OCI-LY1 (cell line): Measurements from ENCODE around the gene FEM1A.

ENCODE experiments used
- H2AFZ ChIP-seq: fragments of 200-600 bp; sonication (generic), shearing (Covaris generic); 2 replicates; pipeline ENCODE4 v1.6.0; 2014; ENCODE audit warnings: antibody characterized with exemption, mild to moderate bottlenecking, low read length
- H3F3A ChIP-seq: fragments of 200-600 bp; sonication (generic), shearing (Covaris generic); 2 replicates; pipeline ENCODE4 v1.6.0; 2014; ENCODE audit warnings: mild to moderate bottlenecking, antibody characterized with exemption, low read length, moderate library complexity; ENCODE audit not compliant: insufficient read depth
- H3K27ac ChIP-seq: fragments of 200-600 bp; sonication (generic); 2 replicates; pipeline ENCODE4 v1.5.1; 2014; ENCODE audit warnings: low read length, mixed run types, mild to moderate bottlenecking, low read depth; ENCODE audit not compliant: poor library complexity, severe bottlenecking
- H3K27me3 ChIP-seq: fragments of 200-600 bp; sonication (generic); 2 replicates; pipeline ENCODE4 v1.6.0; 2014; ENCODE audit warnings: antibody characterized with exemption, mild to moderate bottlenecking, low read length, moderate library complexity; ENCODE audit not compliant: insufficient read depth
- H3K36me3 ChIP-seq: fragments of 200-600 bp; sonication (generic); 2 replicates; pipeline ENCODE4 v1.6.1; 2014; ENCODE audit warnings: mild to moderate bottlenecking, antibody characterized with exemption, low read length, moderate library complexity, mixed read lengths; ENCODE audit not compliant: insufficient read depth
- H3K4me1 ChIP-seq: fragments of 200-600 bp; sonication (generic); 2 replicates; pipeline ENCODE4 v1.5.1; 2014; ENCODE audit warnings: mild to moderate bottlenecking, low read length, moderate library complexity; ENCODE audit not compliant: insufficient read depth, severe bottlenecking
- H3K4me2 ChIP-seq: fragments of 200-600 bp; sonication (generic), shearing (Covaris generic); 2 replicates; pipeline ENCODE4 v1.6.1; 2014; ENCODE audit warnings: low read length
- H3K4me3 ChIP-seq: fragments of 200-600 bp; sonication (generic); 2 replicates; pipeline ENCODE4 v1.5.1; 2014; ENCODE audit warnings: low read length, low read depth, mild to moderate bottlenecking, mixed read lengths; ENCODE audit not compliant: poor library complexity, severe bottlenecking
- H3K79me2 ChIP-seq: fragments of 200-600 bp; shearing (Covaris generic); 2 replicates; pipeline ENCODE4 v1.6.1; 2016; ENCODE audit warnings: mixed run types, low read length, mixed read lengths; ENCODE audit not compliant: insufficient read depth
- H3K9ac ChIP-seq: fragments of 200-600 bp; sonication (generic), shearing (Covaris generic); 2 replicates; pipeline ENCODE4 v1.6.1; 2014; ENCODE audit warnings: mild to moderate bottlenecking, low read length, mixed read lengths
- H3K9me2 ChIP-seq: fragments of 200-600 bp; sonication (generic), shearing (Covaris generic); 2 replicates; pipeline ENCODE4 v1.6.1; 2014; ENCODE audit warnings: low read depth, mild to moderate bottlenecking, low read length, mixed read lengths
- H3K9me3 ChIP-seq: fragments of 200-600 bp; shearing (Covaris generic); 2 replicates; pipeline ENCODE4 v1.6.1; 2014; ENCODE audit warnings: low read length, mixed read lengths
- H4K20me1 ChIP-seq: fragments of 200-600 bp; sonication (generic), shearing (Covaris generic); 2 replicates; pipeline ENCODE4 v1.6.0; 2016; ENCODE audit warnings: mild to moderate bottlenecking, low read length; ENCODE audit not compliant: insufficient read depth
- EZH2 ChIP-seq: fragments of 200-600 bp; sonication (generic), shearing (Covaris generic); IDR thresholded peaks from 2 replicates; pipeline ENCODE4 v1.8.0; 2017; ENCODE audit warnings: borderline replicate concordance, mixed run types, mild to moderate bottlenecking, antibody characterized with exemption, low read length, moderate library complexity, mixed read lengths
- TF ChIP-seq, protein P1 (sequence below): fragments of 200-600 bp; sonication (generic), shearing (Covaris generic); IDR thresholded peaks from 2 replicates; pipeline ENCODE4 v1.5.1; 2017; ENCODE audit warnings: mild to moderate bottlenecking, antibody characterized with exemption, low read length, moderate library complexity, mixed read lengths

FEM1A gene

DNA sequence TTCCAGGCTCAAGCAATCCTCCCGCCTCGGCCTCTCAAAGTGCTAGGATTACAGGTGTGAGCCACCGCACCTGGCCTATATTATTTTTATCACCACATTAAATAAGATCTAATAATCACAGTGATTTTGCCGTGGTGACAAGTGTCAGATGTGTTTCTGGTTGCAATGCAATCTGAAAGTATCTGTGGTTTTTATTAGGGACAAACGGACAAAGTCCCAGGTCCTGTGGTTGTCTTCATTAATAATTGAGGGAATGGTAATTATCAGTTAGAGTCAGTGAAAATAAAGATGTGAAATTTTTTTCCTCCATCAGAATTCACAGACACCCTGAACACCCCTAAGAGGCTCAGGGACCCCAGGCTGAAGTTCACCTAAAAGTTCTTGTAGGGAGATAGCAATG, 41.2 kb downstream of the FEM1A start:
- H3K4me1 ChIP-seq = peaks cover 28% of the 10 kb centered on the region
- H3K36me3 ChIP-seq = peaks cover 4% of the 10 kb centered on the region; the same call in 1 of the 2 replicates
- no peaks in the 10 kb centered on the region for H3K9me2 ChIP-seq
- H3K4me2 ChIP-seq = no peak overlapping the region
- H3K27me3 ChIP-seq = no peaks in the 10 kb centered on the region
- H3K79me2 ChIP-seq = peaks cover 16% of the 10 kb centered on the region; the same call in 1 of the 2 replicates
- H3K9me3 ChIP-seq = no peaks in the 10 kb centered on the region
- no peak overlapping the region for H3K27ac ChIP-seq
- no peak overlapping the region for H2AFZ ChIP-seq
- TF ChIP-seq, protein P1, sequence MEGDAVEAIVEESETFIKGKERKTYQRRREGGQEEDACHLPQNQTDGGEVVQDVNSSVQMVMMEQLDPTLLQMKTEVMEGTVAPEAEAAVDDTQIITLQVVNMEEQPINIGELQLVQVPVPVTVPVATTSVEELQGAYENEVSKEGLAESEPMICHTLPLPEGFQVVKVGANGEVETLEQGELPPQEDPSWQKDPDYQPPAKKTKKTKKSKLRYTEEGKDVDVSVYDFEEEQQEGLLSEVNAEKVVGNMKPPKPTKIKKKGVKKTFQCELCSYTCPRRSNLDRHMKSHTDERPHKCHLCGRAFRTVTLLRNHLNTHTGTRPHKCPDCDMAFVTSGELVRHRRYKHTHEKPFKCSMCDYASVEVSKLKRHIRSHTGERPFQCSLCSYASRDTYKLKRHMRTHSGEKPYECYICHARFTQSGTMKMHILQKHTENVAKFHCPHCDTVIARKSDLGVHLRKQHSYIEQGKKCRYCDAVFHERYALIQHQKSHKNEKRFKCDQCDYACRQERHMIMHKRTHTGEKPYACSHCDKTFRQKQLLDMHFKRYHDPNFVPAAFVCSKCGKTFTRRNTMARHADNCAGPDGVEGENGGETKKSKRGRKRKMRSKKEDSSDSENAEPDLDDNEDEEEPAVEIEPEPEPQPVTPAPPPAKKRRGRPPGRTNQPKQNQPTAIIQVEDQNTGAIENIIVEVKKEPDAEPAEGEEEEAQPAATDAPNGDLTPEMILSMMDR = no peak
- TF ChIP-seq EZH2 = no peak
- H3K9ac ChIP-seq = no peak overlapping the region
- no peaks in the 10 kb centered on the region for H4K20me1 ChIP-seq
- no peak overlapping the region for H3K4me3 ChIP-seq
- H3F3A ChIP-seq = no peaks in the 10 kb centered on the region

DNA sequence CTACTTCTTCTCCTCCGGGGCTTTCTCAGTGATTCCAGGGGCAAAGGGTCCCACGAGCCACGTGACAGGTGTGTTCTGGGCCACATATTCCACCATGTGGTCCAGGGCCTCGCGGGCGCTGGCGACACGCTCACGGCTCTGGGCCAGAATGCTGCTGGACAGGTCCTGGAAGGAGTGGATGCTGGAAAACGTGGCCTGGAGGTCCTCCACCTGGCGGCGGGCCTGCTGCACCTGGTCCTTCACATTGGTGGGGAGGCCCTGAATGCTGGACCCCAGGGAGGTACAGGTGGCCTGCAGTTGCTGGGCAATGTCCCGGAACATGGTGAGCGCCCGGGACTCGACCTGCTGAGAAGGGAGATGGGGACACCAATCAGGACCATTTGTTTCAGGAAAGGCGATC, 47.7 kb downstream of the FEM1A start:
- TF ChIP-seq, protein P1 = no peak
- no peak for TF ChIP-seq EZH2
- Histone ChIP-seq H3K27me3 (no peaks in the 10 kb centered on the region), H3K4me2 (no peak overlapping the region), H3F3A (no peaks in the 10 kb centered on the region), H3K9me2 (no peaks in the 10 kb centered on the region), H2AFZ (no peak overlapping the region), H3K27ac (no peak overlapping the region), H3K9me3 (no peaks in the 10 kb centered on the region), H3K9ac (no peak overlapping the region), H3K4me1 (no peaks in the 10 kb centered on the region), H3K4me3 (no peak overlapping the region), H4K20me1 (no peaks in the 10 kb centered on the region), H3K79me2 (no peaks in the 10 kb centered on the region), H3K36me3 (peaks cover 35% of the 10 kb centered on the region)

DNA sequence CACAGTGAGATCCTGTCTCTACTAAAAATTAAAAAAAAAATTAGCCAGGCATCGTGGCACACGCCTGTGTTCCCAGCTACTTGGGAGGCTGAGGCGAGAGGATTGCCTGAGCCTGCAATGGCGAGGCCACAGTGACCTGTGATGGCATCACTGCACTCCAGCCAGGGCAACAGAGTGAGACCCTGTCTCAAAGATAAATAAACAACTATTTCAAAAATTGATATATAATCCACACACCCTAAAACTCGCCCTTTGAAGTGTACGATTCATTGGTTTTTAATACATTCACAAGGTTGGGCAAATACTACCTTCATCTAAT, 52.1 kb downstream of the FEM1A start:
- H3K4me1 ChIP-seq = peaks cover under 1% of the 10 kb centered on the region
- H2AFZ ChIP-seq = no peak overlapping the region
- H3K9me2 ChIP-seq = no peaks in the 10 kb centered on the region
- H3K27me3 ChIP-seq = no peaks in the 10 kb centered on the region
- no peaks in the 10 kb centered on the region for H3K9me3 ChIP-seq
- H3K79me2 ChIP-seq = no peaks in the 10 kb centered on the region
- no peak for TF ChIP-seq EZH2
- TF ChIP-seq, protein P1 = no peak
- no peak overlapping the region for H3K9ac ChIP-seq
- no peaks in the 10 kb centered on the region for H4K20me1 ChIP-seq
- H3K36me3 ChIP-seq = peaks cover 48% of the 10 kb centered on the region
- no peak overlapping the region for H3K4me2 ChIP-seq
- H3K4me3 ChIP-seq = no peak overlapping the region
- H3F3A ChIP-seq = no peaks in the 10 kb centered on the region
- H3K27ac ChIP-seq = no peak overlapping the region
